NT2/D1 (cell line): ENCODE results near the gene MAPK14.

ENCODE experiments used
- DNase-seq: peaks from one replicate; pipeline ENCODE4 v3.0.0-alpha.2; 2011; ENCODE audit warnings: low read depth, low spot score
- H3K27me3 ChIP-seq: 2 replicates; pipeline ENCODE4 v1.6.0; 2011; ENCODE audit warnings: mild to moderate bottlenecking; ENCODE audit not compliant: insufficient read length, insufficient read depth
- H3K36me3 ChIP-seq: 2 replicates; pipeline ENCODE4 v1.6.1; 2011; ENCODE audit warnings: mild to moderate bottlenecking, low read length, mixed read lengths; ENCODE audit not compliant: insufficient read depth, insufficient read length
- H3K4me1 ChIP-seq: 2 replicates; pipeline ENCODE4 v1.5.1; 2011; ENCODE audit not compliant: insufficient read depth, insufficient read length
- H3K4me3 ChIP-seq: 2 replicates; pipeline ENCODE4 v1.5.1; 2011; ENCODE audit warnings: low read depth; ENCODE audit not compliant: insufficient read length
- H3K9ac ChIP-seq: 2 replicates; pipeline ENCODE4 v1.6.0; 2011; ENCODE audit warnings: low read depth; ENCODE audit not compliant: insufficient read length
- H3K9me3 ChIP-seq: 2 replicates; pipeline ENCODE4 v1.5.1; 2011; ENCODE audit warnings: mild to moderate bottlenecking, low read length; ENCODE audit not compliant: insufficient read depth
- SUZ12 ChIP-seq: IDR thresholded peaks from 2 replicates; pipeline ENCODE4 v1.6.1; 2011; ENCODE audit not compliant: insufficient read length, insufficient read depth; ENCODE audit errors: extremely low read depth
- YY1 ChIP-seq: IDR thresholded peaks from 2 replicates; pipeline ENCODE4 v1.6.1; 2011; ENCODE audit not compliant: insufficient read length, insufficient read depth
- ZNF274 ChIP-seq: IDR thresholded peaks from 2 replicates; pipeline ENCODE4 v1.6.1; 2011; ENCODE audit warnings: mild to moderate bottlenecking, low read depth, low read length

Gene MAPK14

GRCh38 chr6:36095497-36096391 lies 68.1 kb downstream of the MAPK14 start:
- Histone ChIP-seq H3K27me3 (no peaks in the 10 kb centered on the region), H3K4me3 (no peak overlapping the region), H3K36me3 (peaks cover 38% of the 10 kb centered on the region), H3K4me1 (no peaks in the 10 kb centered on the region), H3K9ac (no peak overlapping the region), H3K9me3 (no peaks in the 10 kb centered on the region)
- no peak for DNase-seq
- TF ChIP-seq ZNF274: no peak

- DNase-seq: no peak
- Histone ChIP-seq H3K27me3 (no peaks in the 10 kb centered on the region), H3K36me3 (peaks cover 39% of the 10 kb centered on the region), H3K4me3 (no peak overlapping the region), H3K9ac (no peak overlapping the region), H3K4me1 (no peaks in the 10 kb centered on the region), H3K9me3 (no peaks in the 10 kb centered on the region)
- TF ChIP-seq ZNF274 (no peak), SUZ12 (no peak), YY1 (no peak)
Observed at GRCh38 chr6:36098253-36098919, 70.8 kb downstream of the MAPK14 start.

- Histone ChIP-seq H3K27me3 (no peaks in the 10 kb centered on the region), H3K9ac (no peak overlapping the region), H3K4me3 (no peak overlapping the region), H3K9me3 (no peaks in the 10 kb centered on the region), H3K36me3 (peaks cover 46% of the 10 kb centered on the region), H3K4me1 (no peaks in the 10 kb centered on the region)
- DNase-seq: no peak
- TF ChIP-seq ZNF274 (no peak), YY1 (no peak), SUZ12 (no peak)
Observed at GRCh38 chr6:36098920-36099647, 71.5 kb downstream of the MAPK14 start.

GRCh38 chr6:36099869-36100483 lies 72.4 kb downstream of the MAPK14 start:
- Histone ChIP-seq H3K4me1 (no peaks in the 10 kb centered on the region), H3K36me3 (peaks cover 46% of the 10 kb centered on the region), H3K9me3 (no peaks in the 10 kb centered on the region), H3K9ac (no peak overlapping the region), H3K27me3 (no peaks in the 10 kb centered on the region), H3K4me3 (no peak overlapping the region)
- TF ChIP-seq SUZ12: no peak
- TF ChIP-seq YY1: no peak
- TF ChIP-seq ZNF274: no peak
- no peak for DNase-seq

GRCh38 chr6:36101691-36102090 lies 74.1 kb downstream of the MAPK14 start:
- no peak overlapping the region for H3K9ac ChIP-seq
- H3K4me1 ChIP-seq: no peaks in the 10 kb centered on the region
- H3K4me3 ChIP-seq: no peak overlapping the region

GRCh38 chr6:36102853-36103252 lies 75.2 kb downstream of the MAPK14 start:
- no peak for TF ChIP-seq ZNF274
- TF ChIP-seq YY1: no peak
- no peak for TF ChIP-seq SUZ12
- DNase-seq: no peak
- Histone ChIP-seq H3K9ac (no peak overlapping the region), H3K9me3 (no peaks in the 10 kb centered on the region), H3K4me3 (no peak overlapping the region), H3K27me3 (no peaks in the 10 kb centered on the region), H3K36me3 (peaks cover 38% of the 10 kb centered on the region), H3K4me1 (no peaks in the 10 kb centered on the region)

More at GRCh38 chr6:36101691-36102090, 74.1 kb downstream of the MAPK14 start:
- H3K27me3 ChIP-seq: no peaks in the 10 kb centered on the region
- no peaks in the 10 kb centered on the region for H3K9me3 ChIP-seq
- DNase-seq: no peak
- peaks cover 41% of the 10 kb centered on the region for H3K36me3 ChIP-seq
- no peak for TF ChIP-seq YY1
- TF ChIP-seq SUZ12: no peak
- no peak for TF ChIP-seq ZNF274
